ENCODE data around the gene NEK8.
"Not testable (repeated sequence)": the region's sequence is repeated elsewhere in the genome, so short reads cannot be mapped to it uniquely, and the experiment has no call there.

- TF ChIP-seq ZNF77 (CRISPR knock-in tag; IDR thresholded peaks at IDR 0.05); RNF219 (CRISPR knock-in tag; IDR thresholded peaks at IDR 0.05); TCF15 (CRISPR knock-in tag; IDR thresholded peaks at IDR 0.05); CHCHD3 (CRISPR knock-in tag; IDR thresholded peaks at IDR 0.05); GABPA (tag; conservative IDR thresholded peaks at IDR 0.05; ENCODE audit: low read depth); BCLAF1 (IDR thresholded peaks at IDR 0.05; ENCODE audit: borderline replicate concordance in 1 of 2, control insufficient read depth in 1 of 2, low read depth in 2 of 2, low read length in 1 of 2); E2F6 (IDR thresholded peaks at IDR 0.05; ENCODE audit: borderline replicate concordance in 1 of 2, extremely low read depth in 1 of 2, insufficient read depth in 1 of 2, insufficient read length in 1 of 2, low read depth in 1 of 2, low read length in 1 of 2, poor library complexity in 1 of 2, severe bottlenecking in 1 of 2); ZBTB43 (CRISPR knock-in tag; IDR thresholded peaks at IDR 0.05); PRDM10 (IDR thresholded peaks at IDR 0.05; ENCODE audit: partially characterized antibody); SRF (CRISPR knock-in tag; IDR thresholded peaks at IDR 0.05); CBFB (CRISPR knock-in tag; IDR thresholded peaks at IDR 0.05); CHD2 (IDR thresholded peaks at IDR 0.05; ENCODE audit: low read depth, low read length): not testable (repeated sequence)
- TF ChIP-seq CTCF (IDR thresholded peaks at IDR 0.05 in 2 of 3, conservative IDR thresholded peaks at IDR 0.05 in 1 of 3; ENCODE audit: insufficient read depth in 2 of 3, low read depth in 1 of 3, low read length in 3 of 3) = 0 out of 6 replicates have a peak, but pooled peaks of 1 of the 3 experiments have one; percentile 16
These were observed 7.6 kb upstream of the NEK8 start for GRCh38 chr17:28720997-28721329.

Data from K562 (cell line).